HepG2 (cell line): ENCODE measurements around the gene TMEM219. TPM values are rescaled to one million over a fixed set of nuclear protein-coding genes. Genes with fewer than 3 reads are reported as not detected.

Experiments used
- ATAC-seq: fragments of 200-7000 bp; cut with Tn5 transposase; 3 replicates; pipeline ENCODE4 v1.9.1; 2020; ENCODE audit warnings: mild to moderate bottlenecking, moderate library complexity
- BruUV-seq: library from RNA; stranded (reverse); fragments of 400-500 nt; replicated peaks from 2 replicates; lab custom pipeline; 2021; lab: Mats Ljungman, UMichigan
- CTCF ChIA-PET: fragments of 300-600 bp; formaldehyde crosslinking; extraction: SDS; loops from one replicate; lab custom pipeline; 2021; ENCODE audit warnings: low total read pairs, inconsistent platforms, low intra/inter-chr PET ratio; lab: Yijun Ruan, JAX
- POLR2A ChIA-PET: fragments of 350-600 bp; sonication (Branson Sonifier 250); formaldehyde crosslinking; loops from one replicate; lab custom pipeline; 2020; ENCODE audit warnings: antibody characterized with exemption, inconsistent platforms; lab: Yijun Ruan, JAX
- DNase-seq: peaks from one replicate; pipeline ENCODE4 v3.0.0-alpha.2; 2015; ENCODE audit warnings: low spot score
- FAIRE-seq: peaks from 3 replicates; lab custom pipeline; 2011; peaks lifted over from hg19 to GRCh38; lab: Jason Lieb, UNC
- H2AFZ ChIP-seq: one replicate; pipeline ENCODE4 v1.6.1; 2011; ENCODE audit warnings: low read length, inconsistent platforms
- H3K27ac ChIP-seq: fragments of 300-600 bp; 3 replicates; pipeline ENCODE4 v1.8.0; 2011; ENCODE audit warnings: mixed run types, mild to moderate bottlenecking, mixed read lengths, low read length, inconsistent platforms; ENCODE audit not compliant: insufficient read depth; ENCODE audit errors: extremely low read length
- H3K27me3 ChIP-seq, 2 experiments: fragments of 200-600 bp in 1 of 2; 2 replicates in 1 of 2; 3 replicates in 1 of 2; pipeline versions ENCODE4 v1.6.0 to v1.8.0; 2011; ENCODE audit warnings: low read length in 2 of 2, mild to moderate bottlenecking in 2 of 2, moderate library complexity in 2 of 2, inconsistent platforms in 1 of 2; ENCODE audit not compliant: insufficient read depth in 2 of 2, control insufficient read depth in 1 of 2
- H3K36me3 ChIP-seq, 2 experiments: fragments of 200-600 bp in 1 of 2; replicated peaks in 1 of 2; 2 replicates in 1 of 2; 3 replicates in 1 of 2; pipeline versions ENCODE4 v1.5.1 to v1.8.0; 2011; ENCODE audit warnings: low read length in 2 of 2, inconsistent platforms in 1 of 2; ENCODE audit not compliant: insufficient read depth in 2 of 2, control insufficient read depth in 1 of 2
- H3K4me1 ChIP-seq: 2 replicates; pipeline ENCODE4 v1.5.1; 2012; ENCODE audit warnings: low read length, inconsistent platforms; ENCODE audit not compliant: insufficient read depth
- H3K4me2 ChIP-seq: 2 replicates; pipeline ENCODE4 v1.6.0; 2011; ENCODE audit warnings: low read depth, low read length, inconsistent platforms
- H3K4me3 ChIP-seq, 3 experiments: fragments of 200-600 bp in 1 of 3; sonication (generic), shearing (Covaris generic) in 1 of 3; replicated peaks in 1 of 3; 2 replicates each; pipeline ENCODE4 v1.5.1; 2011 to 2016; ENCODE audit warnings: low read length in 3 of 3, inconsistent platforms in 2 of 3, low read depth in 2 of 3, mild to moderate bottlenecking in 2 of 3, control low read depth in 1 of 3, mixed read lengths in 1 of 3; ENCODE audit not compliant: insufficient read depth in 1 of 3
- H3K79me2 ChIP-seq: one replicate; pipeline ENCODE4 v1.6.1; 2011; ENCODE audit warnings: low read length, inconsistent platforms; ENCODE audit not compliant: insufficient read depth
- H3K9ac ChIP-seq: 2 replicates; pipeline ENCODE4 v1.6.0; 2011; ENCODE audit warnings: mild to moderate bottlenecking, low read depth, low read length, inconsistent platforms; ENCODE audit not compliant: insufficient read depth
- H3K9me3 ChIP-seq: 2 replicates; pipeline ENCODE4 v1.5.1; 2012; ENCODE audit warnings: mild to moderate bottlenecking, low read length
- H4K20me1 ChIP-seq: 2 replicates; pipeline ENCODE4 v1.6.0; 2011; ENCODE audit warnings: inconsistent platforms, mild to moderate bottlenecking, low read length, moderate library complexity; ENCODE audit not compliant: insufficient read depth
- NR1H2 ChIP-seq: sonication (generic); formaldehyde crosslinking; IDR thresholded peaks from 2 replicates; pipeline ENCODE4 v1.8.1; 2022; ENCODE audit warnings: low read depth, missing genetic modification reagents, borderline replicate concordance
- RERE ChIP-seq: IDR thresholded peaks from 2 replicates; pipeline ENCODE4 v1.6.1; 2016; ENCODE audit warnings: low read depth, missing genetic modification reagents, missing compliant biosample characterization
- SAFB2 ChIP-seq: sonication (generic); formaldehyde crosslinking; IDR thresholded peaks from 2 replicates; pipeline ENCODE4 v1.5.1; 2020; ENCODE audit warnings: missing genetic modification reagents, low read depth, mild to moderate bottlenecking, borderline replicate concordance
- SNRNP70 ChIP-seq: fragments of 200-400 bp; formaldehyde crosslinking; IDR thresholded peaks from 2 replicates; pipeline ENCODE4 v1.6.1; 2017; ENCODE audit warnings: mild to moderate bottlenecking, low read depth, low read length, moderate library complexity
- TMF1 ChIP-seq: sonication (generic); formaldehyde crosslinking; IDR thresholded peaks from 2 replicates; pipeline ENCODE4 v1.8.1; 2022; ENCODE audit warnings: low read depth, missing genetic modification reagents
- ZNF775 ChIP-seq: sonication (generic); formaldehyde crosslinking; IDR thresholded peaks from 2 replicates; pipeline ENCODE4 v1.4.0; 2020; ENCODE audit warnings: missing genetic modification reagents, mild to moderate bottlenecking, moderate library complexity, borderline replicate concordance
- WGBS: methylation state at CpG from one replicate; pipeline ENCODE4 v1.1.6; 2017; ENCODE audit warnings: low lambda C conversion rate; 5-methylcytosine and 5-hydroxymethylcytosine counted together
- in situ Hi-C: cut with HindIII; loops from 2 replicates; pipeline ENCODE4 v1.10.0; 2017; ENCODE audit warnings: low pct_unique_long_range_greater_than_20kb; ENCODE audit not compliant: extremely low pct_ligation_motif_present
- intact Hi-C: fragments of 100-400 bp; cut with micrococcal nuclease; formaldehyde crosslinking; loops from one replicate; pipeline ENCODE4 v1.10.0; 2022; ENCODE audit not compliant: unreplicated experiment
- polyA plus RNA-seq, 8 experiments: library from polyadenylated mRNA; depleted of rRNA in 3 of 8; stranded (reverse) in 7 of 8; unstranded in 1 of 8; fragments of >200 nt; fragmentation: Illumina TruSeq in 4 of 8; extraction: Trizol in 4 of 8; gene quantifications; 2 replicates each; pipeline versions ENCODE4 v1.2.1 to v1.2.3, GENCODE V29; 2011 to 2016; ENCODE audit warnings: low read depth in 4 of 8, missing spikeins in 1 of 8, mixed read lengths in 1 of 8; ENCODE audit not compliant: insufficient read depth in 1 of 8
- total RNA-seq, 5 experiments: library from RNA; depleted of rRNA; stranded (reverse); fragments of >200 nt; fragmentation: Illumina TruSeq; extraction: Trizol; gene quantifications; 2 replicates each; pipeline ENCODE4 v1.2.3, GENCODE V29; 2016; ENCODE audit warnings: low read depth in 1 of 5
- TF ChIP-seq, protein P1 (sequence below): sonication (generic); formaldehyde crosslinking; IDR thresholded peaks from 2 replicates; pipeline ENCODE4 v1.4.0; 2020; ENCODE audit warnings: missing genetic modification reagents

Gene TMEM219
- total and polyA plus RNA-seq, 2 of the 13 experiments (the other 11 are each of a cell fraction or from before 2014, with no cell fraction given), result 105 to 115 TPM

- intact Hi-C loops (loop anchor here (5.0 kb wide), 1 partner anchor 32 kb away; the partner anchor contains the start of gene TMEM219), in situ Hi-C loops (no loop called here)
- FAIRE-seq (no peak), ATAC-seq (no peak), DNase-seq (no peak)
- peak overlapping the region; percentile 92 to 95 (median 94); a peak in 5 of 6 replicates for H3K4me3 ChIP-seq
- peak overlapping the region; percentile 85 for H3K9ac ChIP-seq
- POLR2A ChIA-PET, result interaction anchor here (0.6 to 2.4 kb wide), 6 partner anchors 21 to 159 kb away, joined by 3 to 16 read pairs (median 3); partner anchors contain the start of genes ALDOA, SEZ6L2, TAOK2 and TMEM219
- H3K36me3 ChIP-seq, result peaks cover 12 to 32% of the 10 kb centered on the region in 2 experiments
- peaks cover 0 to 5% of the 10 kb centered on the region in 2 experiments; a peak in 1 of 5 replicates for H3K27me3 ChIP-seq
- CTCF ChIA-PET, result no interaction called here
- no peaks in the 10 kb centered on the region for H3K9me3 ChIP-seq
- H4K20me1 ChIP-seq, result no peaks in the 10 kb centered on the region
- H3K27ac ChIP-seq, result peak overlapping the region; percentile 87
- WGBS, result 93% methylated on average over 24 of the region's 24 CpGs
- peak overlapping the region; percentile 84 for H3K4me2 ChIP-seq
- peaks cover 24% of the 10 kb centered on the region for H3K4me1 ChIP-seq
- peaks cover 9% of the 10 kb centered on the region for H3K79me2 ChIP-seq
- H2AFZ ChIP-seq, result no peak overlapping the region
- BruUV-seq, result no TSS peak
- TF ChIP-seq NR1H2 (CRISPR knock-in tag) (no peak), SAFB2 (CRISPR knock-in tag) (0 out of 2 replicates have a peak, but pooled peaks have one; percentile 5), SNRNP70 (no peak), TMF1 (CRISPR knock-in tag) (no peak; the same call in 1 of the 2 replicates), ZNF775 (no peak), RERE (CRISPR knock-in tag) (no peak)
- TF ChIP-seq, protein P1, sequence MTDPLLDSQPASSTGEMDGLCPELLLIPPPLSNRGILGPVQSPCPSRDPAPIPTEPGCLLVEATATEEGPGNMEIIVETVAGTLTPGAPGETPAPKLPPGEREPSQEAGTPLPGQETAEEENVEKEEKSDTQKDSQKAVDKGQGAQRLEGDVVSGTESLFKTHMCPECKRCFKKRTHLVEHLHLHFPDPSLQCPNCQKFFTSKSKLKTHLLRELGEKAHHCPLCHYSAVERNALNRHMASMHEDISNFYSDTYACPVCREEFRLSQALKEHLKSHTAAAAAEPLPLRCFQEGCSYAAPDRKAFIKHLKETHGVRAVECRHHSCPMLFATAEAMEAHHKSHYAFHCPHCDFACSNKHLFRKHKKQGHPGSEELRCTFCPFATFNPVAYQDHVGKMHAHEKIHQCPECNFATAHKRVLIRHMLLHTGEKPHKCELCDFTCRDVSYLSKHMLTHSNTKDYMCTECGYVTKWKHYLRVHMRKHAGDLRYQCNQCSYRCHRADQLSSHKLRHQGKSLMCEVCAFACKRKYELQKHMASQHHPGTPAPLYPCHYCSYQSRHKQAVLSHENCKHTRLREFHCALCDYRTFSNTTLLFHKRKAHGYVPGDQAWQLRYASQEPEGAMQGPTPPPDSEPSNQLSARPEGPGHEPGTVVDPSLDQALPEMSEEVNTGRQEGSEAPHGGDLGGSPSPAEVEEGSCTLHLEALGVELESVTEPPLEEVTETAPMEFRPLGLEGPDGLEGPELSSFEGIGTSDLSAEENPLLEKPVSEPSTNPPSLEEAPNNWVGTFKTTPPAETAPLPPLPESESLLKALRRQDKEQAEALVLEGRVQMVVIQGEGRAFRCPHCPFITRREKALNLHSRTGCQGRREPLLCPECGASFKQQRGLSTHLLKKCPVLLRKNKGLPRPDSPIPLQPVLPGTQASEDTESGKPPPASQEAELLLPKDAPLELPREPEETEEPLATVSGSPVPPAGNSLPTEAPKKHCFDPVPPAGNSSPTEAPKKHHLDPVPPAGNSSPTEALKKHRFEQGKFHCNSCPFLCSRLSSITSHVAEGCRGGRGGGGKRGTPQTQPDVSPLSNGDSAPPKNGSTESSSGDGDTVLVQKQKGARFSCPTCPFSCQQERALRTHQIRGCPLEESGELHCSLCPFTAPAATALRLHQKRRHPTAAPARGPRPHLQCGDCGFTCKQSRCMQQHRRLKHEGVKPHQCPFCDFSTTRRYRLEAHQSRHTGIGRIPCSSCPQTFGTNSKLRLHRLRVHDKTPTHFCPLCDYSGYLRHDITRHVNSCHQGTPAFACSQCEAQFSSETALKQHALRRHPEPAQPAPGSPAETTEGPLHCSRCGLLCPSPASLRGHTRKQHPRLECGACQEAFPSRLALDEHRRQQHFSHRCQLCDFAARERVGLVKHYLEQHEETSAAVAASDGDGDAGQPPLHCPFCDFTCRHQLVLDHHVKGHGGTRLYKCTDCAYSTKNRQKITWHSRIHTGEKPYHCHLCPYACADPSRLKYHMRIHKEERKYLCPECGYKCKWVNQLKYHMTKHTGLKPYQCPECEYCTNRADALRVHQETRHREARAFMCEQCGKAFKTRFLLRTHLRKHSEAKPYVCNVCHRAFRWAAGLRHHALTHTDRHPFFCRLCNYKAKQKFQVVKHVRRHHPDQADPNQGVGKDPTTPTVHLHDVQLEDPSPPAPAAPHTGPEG (CRISPR knock-in tag), result no peak
These were observed 32.9 kb downstream of the TMEM219 start for GRCh38 chr16:29994600-29995323.
